GM19099 (cell line): ENCODE data around the gene LRRK1.

Source experiments
- POLR2A ChIP-seq: IDR thresholded peaks from 3 replicates; pipeline ENCODE4 v1.6.1; 2011; ENCODE audit warnings: low read depth; ENCODE audit not compliant: insufficient read length; ENCODE audit errors: extremely low read depth

LRRK1 gene

DNA sequence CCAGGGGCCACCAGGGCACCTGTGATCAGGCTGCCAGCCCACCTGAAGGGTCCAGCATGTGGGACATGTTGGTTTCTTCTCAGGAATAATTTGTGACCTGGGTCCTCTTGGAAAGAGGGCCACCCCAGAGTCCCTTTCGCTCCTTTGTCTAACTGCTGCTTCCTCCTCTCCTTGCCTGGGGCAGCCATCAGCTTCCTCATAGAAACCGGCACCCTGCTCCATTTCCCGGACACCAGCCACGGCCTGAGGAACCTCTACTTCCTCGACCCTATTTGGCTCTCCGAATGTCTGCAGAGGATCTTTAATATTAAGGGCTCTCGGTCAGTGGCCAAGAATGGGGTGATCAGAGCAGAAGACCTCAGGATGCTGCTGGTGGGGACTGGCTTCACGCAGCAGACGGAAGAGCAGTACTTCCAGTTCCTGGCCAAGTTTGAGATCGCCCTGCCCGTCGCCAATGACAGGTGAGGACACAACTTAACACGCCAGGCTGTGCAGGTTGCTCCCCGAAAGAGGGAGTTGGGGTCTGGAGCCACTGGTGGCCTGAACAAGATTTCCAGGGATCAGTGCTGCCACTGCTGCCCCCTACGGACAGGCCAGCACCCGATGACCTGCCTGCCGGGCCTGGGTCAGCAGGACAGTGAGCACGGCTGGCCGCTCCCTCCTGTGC is 109.7 kb downstream of the LRRK1 start:
- TF ChIP-seq POLR2A: no peak

DNA sequence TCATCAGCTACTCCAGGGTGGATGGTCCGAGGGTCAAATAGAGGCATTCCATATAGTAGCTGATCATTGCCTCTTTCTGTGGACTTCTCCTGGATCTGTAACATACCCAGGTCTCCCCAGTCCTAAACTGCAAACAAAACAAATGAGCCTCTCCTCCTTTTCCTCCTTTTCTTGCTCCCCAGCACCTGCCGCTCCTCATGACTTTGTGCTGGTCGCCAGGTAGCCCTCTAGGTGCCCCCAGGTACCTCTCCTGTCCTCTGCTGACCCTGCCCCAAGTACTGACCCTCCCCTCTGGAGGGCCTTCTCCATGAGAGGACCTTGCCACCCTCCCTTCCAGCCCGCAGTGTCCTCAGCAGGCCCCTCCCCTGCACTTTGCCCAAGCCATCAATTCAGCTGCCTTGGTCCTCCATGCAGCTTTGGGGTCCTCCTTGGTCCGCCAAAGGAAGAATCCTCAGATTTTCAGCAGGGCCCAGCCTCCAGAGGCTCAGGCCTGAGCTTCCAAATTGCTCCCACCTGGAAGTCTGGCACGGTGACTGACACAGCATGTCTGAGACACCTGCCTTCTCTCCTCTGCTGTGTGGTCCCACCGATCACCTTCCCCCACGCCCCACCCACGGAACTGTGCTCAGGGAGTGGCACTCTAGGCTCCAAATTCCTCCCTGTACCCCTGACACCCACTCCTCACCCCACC is 111.0 kb downstream of the LRRK1 start:
- no peak for TF ChIP-seq POLR2A

DNA sequence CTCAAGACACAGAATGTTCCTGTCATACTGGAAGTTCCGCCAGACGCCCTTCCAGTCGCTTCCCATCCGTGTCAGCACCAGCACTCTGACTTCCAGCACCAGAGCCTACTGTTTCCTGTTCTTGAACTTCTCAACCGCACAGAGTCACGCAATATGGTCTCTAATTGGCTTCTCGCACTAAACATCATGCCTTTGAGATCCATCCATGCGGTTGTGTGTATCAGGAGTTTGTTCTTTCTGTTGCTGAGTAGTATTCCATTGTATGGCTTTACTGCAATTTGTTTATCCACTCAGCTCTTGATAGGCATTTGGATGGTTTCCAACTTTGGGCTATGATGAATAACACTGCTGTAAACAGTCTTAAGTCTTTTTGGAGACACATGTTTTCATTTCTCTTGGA is 112.1 kb downstream of the LRRK1 start:
- TF ChIP-seq POLR2A: no peak

DNA sequence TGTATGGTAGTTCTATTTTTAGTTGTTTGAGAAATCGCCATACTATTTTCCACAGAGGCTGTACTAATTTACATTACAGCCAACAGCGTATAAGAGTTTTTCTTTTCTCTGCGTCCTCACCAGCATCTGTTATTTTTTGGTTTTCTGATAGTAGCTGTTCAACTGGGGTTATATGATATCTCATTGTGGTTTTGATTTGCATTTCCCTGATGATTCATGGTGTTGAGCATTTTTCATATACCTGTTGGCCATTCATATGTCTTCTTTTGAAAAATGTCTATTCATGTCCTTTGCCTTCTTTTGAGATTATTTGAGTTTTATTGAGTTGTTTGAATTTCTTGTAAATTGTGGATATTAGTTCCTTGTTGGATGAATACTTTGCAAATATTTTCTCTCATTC is 114.6 kb downstream of the LRRK1 start:
- no peak for TF ChIP-seq POLR2A

DNA sequence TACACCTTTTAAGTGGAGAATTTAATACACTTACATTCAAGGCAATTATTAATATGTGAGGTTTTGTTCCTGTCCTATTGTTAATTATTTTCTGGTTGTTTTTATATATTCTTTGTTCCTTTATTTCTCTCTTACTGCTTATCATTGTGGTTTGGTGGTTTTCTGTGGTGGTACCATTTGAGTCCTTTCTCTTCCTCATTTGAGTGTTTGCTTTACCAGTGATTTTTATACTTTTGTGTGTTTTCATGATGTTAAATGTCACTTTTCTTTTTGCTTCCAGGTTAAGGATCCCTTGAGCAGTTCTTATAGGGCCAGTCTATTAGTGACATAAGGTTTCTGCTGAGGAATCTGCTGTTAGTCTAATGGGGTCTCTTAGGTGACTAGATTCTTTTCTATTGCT is 116.5 kb downstream of the LRRK1 start:
- TF ChIP-seq POLR2A: no peak

DNA sequence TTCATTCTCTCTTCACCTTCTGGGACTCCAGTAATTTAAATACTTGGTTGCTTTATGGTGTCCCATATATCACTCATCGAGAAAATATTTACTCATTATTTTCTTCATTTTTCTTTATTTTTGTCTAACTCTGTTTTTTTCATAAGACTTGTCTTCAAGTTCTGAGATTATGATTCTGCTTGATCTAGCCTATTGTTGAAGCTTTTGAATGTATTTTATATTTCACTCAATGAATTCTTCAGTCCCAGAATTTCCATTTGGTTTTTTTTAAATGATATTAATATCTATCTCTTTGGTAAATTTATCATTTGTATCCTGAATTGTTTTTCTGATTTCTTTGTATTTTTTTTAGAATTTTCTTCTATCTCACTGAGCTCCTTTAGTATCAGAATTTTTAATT is 117.0 kb downstream of the LRRK1 start:
- TF ChIP-seq POLR2A: no peak

DNA sequence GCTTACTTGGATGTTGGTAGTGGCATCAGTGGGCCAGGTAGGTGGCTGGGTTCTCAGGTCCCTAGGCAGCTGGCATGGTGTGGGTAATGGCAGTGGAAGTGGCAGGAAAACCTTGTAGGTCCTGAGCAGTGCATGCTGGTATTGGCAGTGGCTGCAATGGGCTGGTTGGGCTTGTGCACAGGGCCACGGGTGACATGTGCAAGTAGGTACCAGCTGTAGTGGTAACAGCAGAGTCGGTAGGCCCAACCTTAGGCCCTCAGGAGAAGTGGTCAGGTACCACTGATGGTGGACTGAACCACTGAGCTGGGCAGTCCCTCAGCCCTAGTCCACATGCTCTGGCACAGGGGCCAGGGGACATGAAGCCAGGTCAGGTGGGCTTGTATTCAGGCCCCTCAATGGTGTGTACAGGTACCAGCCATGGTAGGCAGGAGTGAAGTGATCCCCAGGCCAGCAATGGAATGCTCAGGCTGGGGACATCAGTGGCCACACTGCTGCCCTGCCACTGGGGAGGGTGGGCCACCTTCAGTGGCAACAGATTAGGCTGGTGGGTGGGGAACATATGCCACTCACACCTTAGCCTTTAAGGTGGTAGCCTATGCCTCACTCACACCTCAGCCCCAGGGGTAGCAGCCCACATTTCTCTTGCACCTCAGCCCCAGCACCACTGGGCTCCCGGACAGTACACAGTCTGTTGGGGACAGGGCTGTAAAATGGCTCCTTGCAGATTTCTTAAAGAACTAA is 118.1 kb downstream of the LRRK1 start:
- TF ChIP-seq POLR2A: no peak

DNA sequence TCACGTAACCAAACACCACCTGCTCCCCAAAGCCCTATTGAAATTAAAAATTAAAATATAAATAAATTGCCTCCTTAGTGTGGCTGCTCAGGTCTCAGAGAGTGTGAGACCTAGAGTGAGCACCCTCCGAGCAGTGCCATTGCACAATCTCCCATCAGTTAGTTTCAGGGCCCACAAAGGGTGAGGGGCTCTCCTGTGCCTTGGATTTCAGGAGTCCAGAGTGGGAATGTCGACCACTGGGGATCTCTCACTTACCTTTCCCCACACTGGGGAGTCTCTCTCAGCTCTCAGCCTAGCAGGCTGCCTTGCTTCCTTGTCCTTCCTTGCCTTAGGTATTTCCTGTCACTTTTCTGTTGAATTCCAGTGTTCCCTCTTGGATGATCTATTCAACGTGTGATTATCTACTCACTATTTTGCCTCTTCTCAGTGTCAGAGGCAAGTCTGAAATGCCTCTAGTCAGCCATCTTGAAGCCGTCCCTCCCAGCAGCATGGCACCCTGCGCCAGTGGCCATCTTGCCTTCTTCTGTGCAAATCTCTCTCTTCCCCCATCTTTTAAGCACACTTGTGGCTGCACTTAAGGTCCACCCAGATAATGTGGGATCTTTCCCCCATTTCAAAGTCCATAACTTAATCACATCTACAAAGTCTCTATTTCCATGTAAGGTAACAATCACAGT is 119.3 kb downstream of the LRRK1 start:
- TF ChIP-seq POLR2A: no peak

DNA sequence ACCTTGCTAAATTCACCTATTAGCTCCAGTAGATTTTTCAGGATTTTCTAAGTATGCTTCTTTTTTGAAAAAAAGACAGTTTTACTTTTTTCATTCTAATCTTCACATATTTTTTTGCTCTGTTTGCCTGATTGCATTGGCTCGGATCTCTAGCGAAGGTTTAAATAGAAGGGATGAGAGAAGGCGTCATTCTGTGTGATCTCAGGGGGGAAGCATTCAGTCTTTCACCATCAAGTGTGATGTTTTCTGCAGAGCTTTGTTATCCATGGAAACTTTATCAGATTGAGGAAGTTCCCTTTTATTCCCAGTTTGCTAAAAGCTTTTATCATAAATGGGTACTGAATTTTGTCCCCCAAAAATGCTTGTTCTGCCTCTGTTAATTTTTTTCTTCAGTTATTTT is 120.3 kb downstream of the LRRK1 start:
- no peak for TF ChIP-seq POLR2A

DNA sequence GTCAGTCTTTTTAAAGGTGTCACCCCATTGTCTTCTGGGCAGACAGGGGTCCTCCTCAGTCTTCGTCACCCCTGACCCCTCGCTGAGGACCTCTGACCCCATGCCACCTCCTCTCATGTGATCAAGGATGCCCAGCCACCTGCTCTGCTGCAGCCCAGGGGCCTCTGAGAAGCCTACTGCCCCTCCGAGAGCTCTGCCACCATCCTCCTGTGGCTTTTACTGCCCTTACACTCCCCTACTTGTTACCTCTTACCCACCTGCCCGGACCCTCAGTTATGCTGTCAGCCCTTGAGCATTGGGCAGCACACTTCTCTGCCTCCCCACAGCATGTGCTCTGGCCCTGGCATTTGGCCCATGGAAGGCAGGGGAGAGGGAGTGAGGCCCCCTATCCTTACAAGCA is 123.2 kb downstream of the LRRK1 start:
- TF ChIP-seq POLR2A: no peak

DNA sequence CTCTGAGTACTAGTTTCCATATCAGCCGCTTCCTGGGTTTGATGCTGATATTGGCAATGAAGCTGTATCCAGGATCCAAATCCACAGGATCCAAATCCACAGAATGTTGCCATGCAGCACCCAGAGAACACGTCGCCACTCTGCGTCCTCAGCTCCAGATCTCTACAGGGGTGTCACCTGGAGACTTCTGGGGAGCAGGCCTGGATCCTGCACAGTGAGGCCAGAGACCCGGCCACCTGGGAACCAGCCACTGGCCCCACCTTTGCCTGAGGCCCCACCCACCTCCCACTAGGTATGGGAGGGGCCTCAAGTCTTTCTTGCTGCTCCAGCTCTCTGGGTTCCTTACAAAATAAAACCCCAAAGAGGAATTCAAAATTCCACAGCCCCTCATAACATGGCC is 123.9 kb downstream of the LRRK1 start:
- TF ChIP-seq POLR2A: no peak

DNA sequence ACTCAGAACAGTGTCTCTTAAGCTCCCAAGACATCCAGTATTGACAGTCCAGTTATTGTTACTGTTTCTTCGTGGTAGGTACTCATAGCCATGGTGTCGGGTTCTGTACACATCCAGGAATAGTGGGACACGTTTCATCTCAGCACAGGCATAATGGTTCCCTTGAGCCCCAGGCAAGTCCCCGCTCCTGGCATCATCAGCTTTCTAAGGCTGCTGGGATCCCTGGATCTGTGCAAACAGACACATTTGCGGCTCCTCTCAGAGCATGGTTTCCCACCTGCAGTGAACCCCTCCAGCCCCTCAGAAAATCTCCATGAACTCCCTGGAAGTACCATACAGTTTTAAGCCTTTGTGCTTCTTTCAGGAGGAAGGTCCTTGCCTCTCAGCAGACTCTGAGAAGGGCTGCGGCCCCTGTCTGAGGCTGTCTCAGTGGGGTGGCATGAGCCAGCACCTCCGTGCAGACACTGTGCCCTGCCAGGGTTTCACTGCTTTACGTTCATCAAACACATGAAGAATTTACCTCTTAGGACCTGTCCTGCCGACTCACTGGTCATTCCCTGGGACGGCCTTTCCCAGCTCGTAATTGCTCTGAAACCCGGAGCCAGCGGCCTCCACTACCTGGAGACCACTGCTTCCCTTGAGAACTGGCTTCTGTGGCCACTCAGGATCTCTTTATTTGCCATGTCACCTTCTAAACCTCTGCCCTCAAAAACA is 124.9 kb downstream of the LRRK1 start:
- no peak for TF ChIP-seq POLR2A

DNA sequence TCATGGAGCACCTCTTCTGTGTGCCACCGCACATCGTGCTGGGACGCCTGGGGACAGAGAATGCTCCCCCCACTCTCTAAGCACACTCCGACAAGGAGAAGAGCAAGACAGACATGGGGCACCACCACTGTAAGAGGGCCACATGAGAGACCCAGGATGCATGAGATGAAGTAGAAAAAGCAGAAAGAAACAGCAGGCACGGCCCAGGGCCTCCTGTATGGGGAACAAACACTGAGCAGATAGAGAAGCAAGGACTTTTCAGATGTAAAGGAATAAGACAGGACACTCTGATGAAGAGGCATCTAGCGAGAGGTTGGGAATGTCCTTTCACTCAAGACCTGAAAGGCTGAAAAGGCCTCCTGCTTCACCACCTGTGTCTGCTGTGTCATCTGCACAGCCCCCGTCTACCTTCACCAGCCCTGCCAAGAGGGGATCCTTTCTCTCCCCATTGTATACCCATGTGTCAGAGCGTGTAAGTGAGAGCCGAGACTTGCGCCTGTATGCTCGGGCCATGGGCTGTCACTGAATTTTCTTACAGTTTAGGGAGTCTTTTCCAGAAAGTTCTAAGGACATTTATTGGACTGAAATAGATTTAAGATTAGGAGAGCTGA is 125.6 kb downstream of the LRRK1 start:
- no peak for TF ChIP-seq POLR2A

DNA sequence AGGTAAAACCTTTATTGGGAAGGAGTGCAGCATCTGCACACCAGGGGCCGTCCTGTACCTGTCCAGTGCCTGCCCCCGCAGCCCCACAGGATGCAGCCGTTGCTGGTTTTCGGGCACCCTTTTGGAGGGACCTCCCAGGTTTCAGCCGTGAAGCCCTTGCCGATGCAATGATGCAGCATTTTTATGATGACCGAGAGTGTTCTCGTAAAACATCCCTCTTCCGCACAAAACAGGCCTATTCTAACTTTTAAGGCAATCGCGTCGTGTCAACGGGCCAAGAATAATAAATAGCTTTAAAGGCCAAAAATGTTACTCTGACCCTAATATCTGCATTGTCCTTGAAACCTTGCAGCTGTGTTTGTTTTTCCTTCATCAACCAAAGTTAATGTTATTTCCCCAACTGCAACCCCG is 126.1 kb downstream of the LRRK1 start:
- no peak for TF ChIP-seq POLR2A
